Jurkat, Clone E6-1 (cell line): ENCODE measurements around the gene AIG1.
"Not testable (repeated sequence)": the region's sequence is repeated elsewhere in the genome, so short reads cannot be mapped to it uniquely, and the experiment has no call there.

Experiments used
- DNase-seq: peaks from one replicate; pipeline ENCODE4 v3.0.0-alpha.2; 2011; ENCODE audit warnings: low read depth, low spot score
- H3K4me3 ChIP-seq: 2 replicates; pipeline ENCODE4 v1.5.1; 2011; ENCODE audit warnings: mild to moderate bottlenecking, low read length, control low read depth, moderate library complexity

AIG1 gene

DNA sequence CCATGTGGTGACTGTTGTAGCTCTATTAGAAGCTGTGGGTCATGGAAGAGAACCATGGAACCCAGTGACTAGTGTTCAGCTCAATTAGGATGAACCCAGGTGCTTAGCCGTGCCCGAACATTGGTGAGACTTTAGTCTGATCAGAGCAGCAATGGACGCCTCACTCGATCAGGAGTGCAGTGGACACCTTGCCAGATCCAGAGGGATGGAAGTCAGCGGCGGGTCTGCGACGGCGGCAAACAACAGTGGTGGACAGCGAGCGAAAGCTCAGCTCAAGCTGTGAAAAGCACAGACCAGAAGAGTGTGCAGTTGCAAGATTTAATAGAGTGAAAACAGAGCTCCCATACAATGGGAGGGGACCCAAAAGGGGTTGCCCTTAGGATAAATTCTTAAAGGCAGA, 26.6 kb downstream of the AIG1 start:
- not testable (repeated sequence) for H3K4me3 ChIP-seq, DNase-seq

GRCh38 chr6:143087856-143088255, 27.2 kb downstream of the AIG1 start:
- no peak for DNase-seq
- H3K4me3 ChIP-seq = no peak overlapping the region

- no peak overlapping the region for H3K4me3 ChIP-seq
- peak; percentile 27 for DNase-seq
These were observed 29.8 kb downstream of the AIG1 start for GRCh38 chr6:143090314-143091044.

DNA sequence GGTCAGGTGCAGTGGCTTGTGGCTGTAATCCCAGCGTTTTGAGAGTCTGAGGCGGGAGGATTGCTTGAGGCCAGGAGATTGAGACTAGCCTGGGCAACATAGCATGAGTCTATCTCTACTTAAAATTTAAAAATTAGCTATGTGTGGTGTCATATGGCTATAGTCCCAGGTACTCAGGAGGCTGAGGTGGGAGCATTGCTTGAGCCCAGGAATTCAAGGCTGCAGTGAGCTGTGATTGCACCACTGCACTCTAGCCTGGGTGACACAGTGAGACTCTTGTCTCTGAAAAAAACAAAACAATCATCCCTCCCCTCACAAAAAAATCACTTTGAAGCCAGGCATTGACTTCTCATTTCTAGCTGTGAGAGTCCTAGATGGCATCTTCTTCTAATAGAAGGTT, 32.1 kb downstream of the AIG1 start:
- no peak overlapping the region for H3K4me3 ChIP-seq
- no peak for DNase-seq

- no peak overlapping the region for H3K4me3 ChIP-seq
- DNase-seq = no peak
These were observed 32.6 kb downstream of the AIG1 start for GRCh38 chr6:143093290-143093689.

DNA sequence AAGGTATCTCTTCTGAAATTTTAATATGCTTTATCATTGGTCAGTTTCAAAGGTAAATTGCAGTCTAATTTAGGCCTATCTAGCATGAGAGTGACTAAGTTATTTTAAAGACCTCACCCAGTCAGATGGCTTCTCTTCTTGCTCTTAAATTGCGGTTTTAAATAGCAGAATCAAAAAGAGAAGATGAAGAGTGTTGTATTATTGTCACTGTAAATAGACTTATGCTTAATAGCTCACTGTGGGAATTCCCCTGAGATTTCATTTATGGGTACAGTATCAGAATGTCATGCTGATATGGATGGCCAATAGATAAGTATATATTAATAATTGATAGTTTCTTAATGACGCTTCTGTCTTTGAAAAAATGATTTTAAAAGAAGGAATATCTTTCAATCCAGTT, 35.7 kb downstream of the AIG1 start:
- H3K4me3 ChIP-seq = no peak overlapping the region
- no peak for DNase-seq

- no peak for DNase-seq
- no peak overlapping the region for H3K4me3 ChIP-seq
These were observed 36.6 kb downstream of the AIG1 start for GRCh38 chr6:143097224-143097795.

DNA sequence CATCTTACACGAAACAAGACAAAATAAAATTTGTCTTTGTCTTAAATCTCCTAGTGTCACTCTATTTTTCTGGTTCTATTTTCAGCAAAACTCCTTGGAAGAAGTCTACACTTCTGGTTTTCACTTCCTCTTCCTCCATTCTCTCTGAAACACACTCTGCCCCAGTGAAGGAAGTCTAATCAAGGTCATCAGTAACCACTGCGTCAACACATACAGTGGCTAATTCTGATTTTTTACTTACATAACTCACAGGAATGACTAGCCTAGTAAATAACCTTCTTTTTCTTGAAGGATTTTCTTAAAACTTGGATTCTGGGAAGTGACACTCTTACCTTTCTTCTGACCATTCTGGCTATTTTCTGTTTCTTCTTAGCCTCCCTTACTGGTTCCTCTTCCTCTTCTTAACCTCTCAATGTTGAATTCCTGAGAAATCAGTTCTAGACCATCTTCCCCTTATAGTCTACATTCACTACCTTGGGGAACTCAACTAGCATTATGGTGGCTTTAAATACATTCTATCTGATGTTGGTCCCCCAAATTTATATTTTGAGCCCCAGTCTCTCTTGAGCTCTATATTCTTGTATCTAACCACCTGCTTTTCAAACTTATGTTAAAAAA, 37.5 kb downstream of the AIG1 start:
- no peak overlapping the region for H3K4me3 ChIP-seq
- no peak for DNase-seq

- H3K4me3 ChIP-seq = no peak overlapping the region
- no peak for DNase-seq
These were observed 39.0 kb downstream of the AIG1 start for GRCh38 chr6:143099647-143100046.

- DNase-seq = no peak
- no peak overlapping the region for H3K4me3 ChIP-seq
These were observed 39.7 kb downstream of the AIG1 start for GRCh38 chr6:143100429-143100828.

- no peak for DNase-seq
- H3K4me3 ChIP-seq = no peak overlapping the region
These were observed 43.2 kb downstream of the AIG1 start for GRCh38 chr6:143103916-143104315.

- DNase-seq = no peak
- H3K4me3 ChIP-seq = no peak overlapping the region
These were observed 46.8 kb downstream of the AIG1 start for GRCh38 chr6:143107440-143107839.

GRCh38 chr6:143107911-143108761, 47.4 kb downstream of the AIG1 start:
- no peak for DNase-seq
- no peak overlapping the region for H3K4me3 ChIP-seq

DNA sequence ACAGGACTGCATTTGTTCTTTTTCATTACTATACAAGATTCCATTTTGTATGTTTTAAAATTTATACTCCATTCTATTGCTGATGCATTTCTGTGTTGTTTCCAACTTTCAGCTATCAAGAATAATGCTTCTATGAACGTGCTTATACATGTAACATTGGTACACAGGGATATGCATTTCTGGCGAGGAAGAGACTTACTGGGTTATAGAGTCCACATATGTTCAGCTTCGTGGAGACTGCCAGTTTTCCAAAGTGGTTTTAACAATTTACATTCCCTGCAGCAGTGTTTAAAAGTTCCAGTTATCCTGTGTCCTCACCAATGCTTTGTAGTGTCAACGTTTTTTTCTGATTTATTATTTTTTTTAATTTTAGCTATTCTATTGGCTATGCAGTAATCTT, 48.5 kb downstream of the AIG1 start:
- no peak for DNase-seq
- H3K4me3 ChIP-seq = no peak overlapping the region

GRCh38 chr6:143110572-143110971, 49.9 kb downstream of the AIG1 start:
- DNase-seq = no peak
- H3K4me3 ChIP-seq = no peak overlapping the region

DNA sequence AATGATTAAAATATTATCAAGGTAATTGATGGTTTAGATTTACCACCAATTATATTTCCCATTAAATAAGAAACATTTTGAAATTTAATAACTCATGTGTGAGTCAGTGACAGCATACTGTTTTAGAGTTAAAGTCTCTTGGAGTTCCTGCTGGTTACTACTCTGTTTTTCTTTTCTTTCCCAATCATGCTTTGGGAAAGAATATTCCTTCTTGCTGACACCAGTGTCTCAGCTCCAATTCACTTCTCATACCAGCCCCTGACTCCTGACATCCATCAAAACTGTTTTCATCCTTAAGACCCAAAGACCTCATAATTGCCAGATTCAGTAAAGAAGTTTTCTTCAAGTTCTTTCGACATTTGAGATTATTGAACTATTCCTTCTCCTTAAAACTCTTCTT, 50.3 kb downstream of the AIG1 start:
- DNase-seq = no peak
- no peak overlapping the region for H3K4me3 ChIP-seq

- H3K4me3 ChIP-seq = no peak overlapping the region
- no peak for DNase-seq
These were observed 50.8 kb downstream of the AIG1 start for GRCh38 chr6:143111443-143111842.

DNA sequence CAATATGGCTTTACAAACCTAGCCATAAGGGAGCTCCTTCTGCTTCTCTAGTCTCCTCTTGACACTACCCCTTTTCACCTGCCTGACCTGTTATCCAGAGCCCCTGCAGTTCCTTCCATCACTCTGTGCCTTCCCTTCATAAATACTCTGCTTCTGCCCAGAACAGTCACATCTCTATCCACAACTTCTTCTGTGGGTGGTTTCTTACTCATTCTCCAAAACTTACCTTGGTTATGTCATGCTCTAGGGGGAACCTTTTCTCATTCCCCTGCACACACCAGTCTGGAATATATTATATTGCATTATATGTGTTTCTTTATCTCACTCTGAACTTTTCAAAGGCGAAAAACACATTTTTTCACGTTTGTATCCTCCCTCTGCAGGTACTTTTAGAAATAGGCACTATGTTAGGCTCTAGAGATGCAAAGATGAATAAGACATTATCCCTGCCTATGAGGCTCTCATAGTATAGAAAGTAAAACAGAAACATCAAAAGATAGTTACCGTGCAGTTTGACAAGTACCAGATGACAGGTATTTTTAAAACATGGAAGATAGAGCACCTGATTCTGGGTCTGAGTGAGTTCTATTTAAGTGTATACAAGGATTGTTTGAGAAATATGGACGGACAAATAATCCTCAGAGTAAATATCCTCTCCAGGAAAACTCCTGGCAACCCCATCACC, 51.5 kb downstream of the AIG1 start:
- no peak for DNase-seq
- no peak overlapping the region for H3K4me3 ChIP-seq

DNA sequence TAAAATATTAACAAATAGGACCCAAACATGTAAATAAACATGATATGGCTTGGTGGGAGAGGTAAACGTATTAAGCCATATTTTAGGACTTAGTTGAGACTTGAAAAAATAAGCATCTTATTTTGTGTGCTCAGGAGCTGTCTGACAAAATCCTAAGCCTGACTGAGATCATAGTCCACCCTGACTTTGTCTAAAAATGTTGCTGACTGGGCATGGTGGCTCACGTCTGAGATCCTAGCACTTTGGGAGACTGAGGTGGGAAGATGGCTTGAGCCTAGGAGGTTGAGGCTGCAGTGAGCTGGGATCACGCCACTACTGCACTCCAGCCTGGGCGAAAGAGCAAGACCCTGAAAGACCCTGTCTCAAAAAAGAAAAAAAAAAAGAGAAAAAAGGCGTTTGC, 52.1 kb downstream of the AIG1 start:
- no peak overlapping the region for H3K4me3 ChIP-seq

More for the DNA sequence above, 52.1 kb downstream of the AIG1 start:
- no peak for DNase-seq
